Transverse colon (tissue), 4 donors: Measurements from ENCODE around the gene TBX10. TPM values are rescaled to one million over a fixed set of nuclear protein-coding genes. Genes with fewer than 3 reads are reported as not detected.
"Not testable (repeated sequence)": the region's sequence is repeated elsewhere in the genome, so short reads cannot be mapped to it uniquely, and the experiment has no call there.

Experiments
- DNase-seq: peaks from one replicate; pipeline ENCODE4 v3.0.0-alpha.2; 2019
- H3K27ac ChIP-seq, 4 donors: fragments of 200-600 bp; sonication (generic); 2 replicates each; pipeline ENCODE4 v1.5.1; 2016 to 2018; ENCODE audit warnings: inconsistent platforms in 4 of 4
- H3K27me3 ChIP-seq: fragments of 200-600 bp; sonication (generic); 2 replicates; pipeline ENCODE4 v1.5.1; 2017; ENCODE audit warnings: inconsistent platforms
- H3K36me3 ChIP-seq, 4 donors: fragments of 200-600 bp; sonication (generic); 2 replicates each; pipeline ENCODE4 v1.5.1; 2017 to 2019; ENCODE audit warnings: inconsistent platforms in 4 of 4
- H3K4me1 ChIP-seq, 4 donors: fragments of 200-600 bp; sonication (generic); 2 replicates each; pipeline ENCODE4 v1.5.1; 2017 to 2020; ENCODE audit warnings: inconsistent platforms in 4 of 4
- H3K4me3 ChIP-seq, 4 donors: fragments of 200-600 bp; sonication (generic); 1 replicate in 1 of 4; 2 replicates in 3 of 4; pipeline versions ENCODE4 v1.5.1 to v1.6.1; 2017 to 2019; ENCODE audit warnings: inconsistent platforms in 4 of 4
- H3K9me3 ChIP-seq, 2 donors: fragments of 200-600 bp; sonication (generic); 2 replicates each; pipeline ENCODE4 v1.5.1; 2017 to 2019; ENCODE audit warnings: inconsistent platforms in 2 of 2
- CTCF ChIP-seq, 5 experiments: fragments of 200-600 bp in 3 of 5; fragments of 450-650 bp in 2 of 5; sonication (generic) in 3 of 5; IDR thresholded peaks; 1 replicate in 2 of 5; 2 replicates in 3 of 5; pipeline ENCODE4 v1.5.1; 2016 to 2017; ENCODE audit warnings: antibody characterized with exemption in 5 of 5, inconsistent platforms in 3 of 5, mild to moderate bottlenecking in 2 of 5, moderate library complexity in 1 of 5
- EP300 ChIP-seq: sonication (generic); formaldehyde crosslinking; IDR thresholded peaks from one replicate; pipeline ENCODE4 v1.6.1; 2017; ENCODE audit warnings: antibody characterized with exemption, low read depth
- POLR2A ChIP-seq: fragments of 450-650 bp; IDR thresholded peaks from one replicate; pipeline ENCODE4 v1.6.1; 2016; ENCODE audit warnings: antibody characterized with exemption, mild to moderate bottlenecking, moderate library complexity
- POLR2AphosphoS5 ChIP-seq, 3 donors: sonication (generic); formaldehyde crosslinking; IDR thresholded peaks; one replicate each; pipeline ENCODE4 v1.6.1; 2016; ENCODE audit warnings: antibody characterized with exemption in 3 of 3
- WGBS, 2 donors: methylation state at CpG; one replicate each; pipeline ENCODE4 v1.1.5; 2018; ENCODE audit warnings: low coverage in 1 of 2; 5-methylcytosine and 5-hydroxymethylcytosine counted together
- in situ Hi-C, 4 donors: fragments of 200-750 bp; cut with MboI; loops; one replicate each; pipeline versions ENCODE4 v1.15.0 to v1.15.1; 2017; ENCODE audit warnings: low sequenced_read_pairs in 3 of 4, low pct_ligation_motif_present in 1 of 4, low pct_unique_long_range_greater_than_20kb in 1 of 4
- intact Hi-C: fragments of 100-400 bp; cut with DNase I; formaldehyde crosslinking; loops from one replicate; pipeline ENCODE4 v1.15.1; 2023; ENCODE audit warnings: low total_unique reads
- total RNA-seq, 4 donors: library from RNA; depleted of rRNA; stranded (reverse); fragments of >200 nt; gene quantifications; one replicate each; pipeline ENCODE4 v1.1.0, GENCODE V29; 2016

TBX10 gene
- total RNA-seq, 4 donors from 2014 or later = 1.3 to 16.5 (median 15.0) TPM; not detected in 1

- in situ Hi-C loops (no loop called here), intact Hi-C loops (no loop called here)
- Histone ChIP-seq H3K36me3 (no peaks in the 10 kb centered on the region), H3K4me3 (no peak overlapping the region), H3K27me3 (no peaks in the 10 kb centered on the region), H3K9me3 (no peaks in the 10 kb centered on the region), H3K4me1 (no peaks in the 10 kb centered on the region), H3K27ac (no peak overlapping the region)
- DNase-seq = no peak
- WGBS, 2 donors = 93 to 100% methylated on average over 1 of the region's 1 CpG
- TF ChIP-seq POLR2AphosphoS5 (IDR thresholded peaks at IDR 0.05) = no peak
- TF ChIP-seq CTCF (IDR thresholded peaks at IDR 0.05) = no peak
- TF ChIP-seq EP300 = no peak
- no peak for TF ChIP-seq POLR2A
These were observed 42.7 kb downstream of the TBX10 start for GRCh38 chr11:67596753-67597300.

- Histone ChIP-seq H3K9me3 (no peaks in the 10 kb centered on the region), H3K36me3 (no peaks in the 10 kb centered on the region), H3K27ac (no peak overlapping the region), H3K4me1 (no peaks in the 10 kb centered on the region), H3K27me3 (no peaks in the 10 kb centered on the region), H3K4me3 (no peak overlapping the region)
- DNase-seq = no peak
- in situ Hi-C loops (no loop called here), intact Hi-C loops (no loop called here)
- WGBS, 2 donors = 55 to 71% methylated on average over 2 to 3 of the region's 3 CpGs
- TF ChIP-seq POLR2A (no peak), POLR2AphosphoS5 (IDR thresholded peaks at IDR 0.05) (no peak), EP300 (no peak), CTCF (IDR thresholded peaks at IDR 0.05) (no peak)
These were observed 45.1 kb downstream of the TBX10 start for GRCh38 chr11:67594480-67594879.

GRCh38 chr11:67593565-67593905, 46.0 kb downstream of the TBX10 start:
- TF ChIP-seq POLR2AphosphoS5 (IDR thresholded peaks at IDR 0.05) = no peak
- no peak for TF ChIP-seq POLR2A
- no peak for TF ChIP-seq EP300
- WGBS, 2 donors = 71 to 88% methylated on average over 2 to 3 of the region's 3 CpGs
- H3K27ac ChIP-seq = no peak overlapping the region
- no peak overlapping the region for H3K4me3 ChIP-seq
- in situ Hi-C loops (no loop called here), intact Hi-C loops (no loop called here)
- no peaks in the 10 kb centered on the region for H3K4me1 ChIP-seq
- no peaks in the 10 kb centered on the region for H3K27me3 ChIP-seq
- H3K36me3 ChIP-seq = no peaks in the 10 kb centered on the region
- H3K9me3 ChIP-seq = no peaks in the 10 kb centered on the region
- no peak for DNase-seq

GRCh38 chr11:67592880-67593564, 46.5 kb downstream of the TBX10 start:
- in situ Hi-C loops = no loop called here
- no peaks in the 10 kb centered on the region for H3K9me3 ChIP-seq
- H3K36me3 ChIP-seq = no peaks in the 10 kb centered on the region
- TF ChIP-seq POLR2A (no peak), CTCF (IDR thresholded peaks at IDR 0.05) (no peak), EP300 (no peak), POLR2AphosphoS5 (IDR thresholded peaks at IDR 0.05) (no peak)
- no peak overlapping the region for H3K4me3 ChIP-seq
- WGBS, 2 donors = 74 to 100% methylated on average over 2 to 12 of the region's 12 CpGs
- DNase-seq = no peak
- intact Hi-C loops = no loop called here
- no peaks in the 10 kb centered on the region for H3K4me1 ChIP-seq
- no peaks in the 10 kb centered on the region for H3K27me3 ChIP-seq
- H3K27ac ChIP-seq = no peak overlapping the region

GRCh38 chr11:67588899-67589415, 50.6 kb downstream of the TBX10 start:
- H3K27ac ChIP-seq, intact Hi-C loops, DNase-seq, H3K36me3 ChIP-seq, in situ Hi-C loops, H3K4me3 ChIP-seq, H3K27me3 ChIP-seq, H3K9me3 ChIP-seq: not testable (repeated sequence)
- 39 to 75% methylated on average over 4 to 11 of the region's 11 CpGs for WGBS, 2 donors
- peaks cover 8 to 20% (median 10%) of the 10 kb centered on the region in 4 donors for H3K4me1 ChIP-seq
